Adipose tissue (tissue), 3 donors: Measurements from ENCODE around the gene FAF1. TPM values are rescaled to one million over a fixed set of nuclear protein-coding genes. Genes with fewer than 3 reads are reported as not detected.
"Not testable (repeated sequence)": the region's sequence is repeated elsewhere in the genome, so short reads cannot be mapped to it uniquely, and the experiment has no call there.

Experiments
- H3K27ac ChIP-seq: one replicate; pipeline ENCODE4 v1.5.1; 2013; ENCODE audit warnings: low read depth, low read length
- WGBS, 3 donors: extraction: QIAGEN DNeasy Blood & Tissue Kit; methylation state at CpG; one replicate each; pipeline ENCODE4 v1.1.7; 2013; 5-methylcytosine and 5-hydroxymethylcytosine counted together
- polyA plus RNA-seq, 3 donors: library from polyadenylated mRNA; stranded (reverse); fragments of 200-250 nt; gene quantifications; one replicate each; pipeline ENCODE4 v1.2.3, GENCODE V29; 2013
- donor health status: healthy with polysubstance abuse.
- donor health status: Bipolar disorder and iron deficiency.
- donor health status: healthy.

Gene FAF1
- polyA plus RNA-seq, 3 donors = 26.5 to 32.8 (median 28.2) TPM

- H3K27ac ChIP-seq = no peak overlapping the region
- WGBS, 3 donors = 94 to 96% (median 95%) methylated on average over 4 of the region's 4 CpGs
Observed at GRCh38 chr1:50591598-50591997, 368.5 kb downstream of the FAF1 start.

GRCh38 chr1:50582346-50582745 is 377.7 kb downstream of the FAF1 start:
- no peak overlapping the region for H3K27ac ChIP-seq
- WGBS, 3 donors = 89 to 93% (median 93%) methylated on average over 3 of the region's 3 CpGs

- no peak overlapping the region for H3K27ac ChIP-seq
- WGBS, 3 donors = 75 to 86% (median 84%) methylated on average over 7 of the region's 7 CpGs
Observed at GRCh38 chr1:50570066-50570468, 390.0 kb downstream of the FAF1 start.

DNA sequence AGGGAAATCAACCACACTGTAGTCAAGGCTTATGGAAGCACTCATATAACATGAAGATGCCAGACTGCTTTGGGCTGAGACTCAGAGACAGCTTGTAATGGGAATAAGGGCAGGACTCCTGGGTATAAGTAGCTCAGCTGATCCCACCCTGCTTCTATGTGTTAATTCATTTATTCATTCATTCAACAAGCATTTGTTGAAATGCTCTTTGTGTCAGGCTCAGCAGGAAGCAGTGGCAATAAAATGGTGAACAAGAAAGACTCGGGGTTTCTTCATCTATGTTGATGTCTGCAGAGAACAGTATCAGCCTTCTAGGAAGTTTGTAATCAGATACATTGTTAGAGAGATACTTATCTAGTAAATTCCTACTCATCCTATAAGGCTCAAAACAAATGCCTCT is 391.3 kb downstream of the FAF1 start:
- 83 to 95% (median 88%) methylated on average over 1 of the region's 1 CpG for WGBS, 3 donors

GRCh38 chr1:50566405-50566804 is 393.7 kb downstream of the FAF1 start:
- no peak overlapping the region for H3K27ac ChIP-seq
- WGBS, 3 donors = 90 to 100% (median 94%) methylated on average over 2 of the region's 2 CpGs

More for the DNA sequence above, 391.3 kb downstream of the FAF1 start:
- H3K27ac ChIP-seq = no peak overlapping the region

DNA sequence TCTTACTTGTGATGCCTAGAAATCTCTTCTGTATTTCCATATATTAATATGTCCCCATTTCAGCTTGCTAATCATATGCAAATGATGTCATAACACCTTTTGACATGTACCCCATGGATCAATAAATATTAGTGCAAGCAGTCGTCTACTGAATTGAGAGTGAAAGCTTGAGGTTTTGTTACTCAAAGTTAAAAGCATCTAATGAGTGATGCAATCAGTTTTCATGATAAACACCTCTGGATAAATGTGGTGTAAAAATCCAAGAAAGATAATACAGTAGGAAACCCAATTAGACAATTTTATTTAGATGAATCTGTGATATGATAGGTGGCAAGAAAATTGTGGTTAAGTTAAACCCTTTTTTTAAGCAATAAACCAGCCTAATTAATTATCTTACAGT is 395.6 kb downstream of the FAF1 start:
- H3K27ac ChIP-seq = no peak overlapping the region
- WGBS, 3 donors = 73 to 94% (median 81%) methylated on average over 1 of the region's 1 CpG

GRCh38 chr1:50562106-50562505 is 398.0 kb downstream of the FAF1 start:
- 93 to 96% (median 94%) methylated on average over 1 of the region's 1 CpG for WGBS, 3 donors
- no peak overlapping the region for H3K27ac ChIP-seq

DNA sequence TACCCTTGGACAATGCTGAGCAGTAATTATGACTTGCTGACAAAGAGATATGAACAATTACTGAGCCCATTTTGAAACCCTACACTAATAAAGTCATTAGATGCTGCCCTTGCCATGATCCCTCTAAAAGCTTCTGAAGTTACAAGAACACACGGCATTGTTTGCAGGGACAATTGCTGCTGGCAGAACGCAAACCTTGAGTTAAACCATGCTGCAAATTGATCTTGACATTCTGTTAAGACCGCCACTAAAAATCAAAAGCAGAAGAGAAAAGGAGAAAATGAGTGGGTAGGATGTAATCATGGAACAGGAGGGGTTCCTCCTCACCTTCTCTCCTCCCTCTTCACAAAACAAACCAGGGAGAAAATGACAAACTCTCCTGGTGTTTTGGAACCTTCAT is 400.6 kb downstream of the FAF1 start:
- no peak overlapping the region for H3K27ac ChIP-seq
- WGBS, 3 donors = 98 to 99% (median 99%) methylated on average over 3 of the region's 3 CpGs

DNA sequence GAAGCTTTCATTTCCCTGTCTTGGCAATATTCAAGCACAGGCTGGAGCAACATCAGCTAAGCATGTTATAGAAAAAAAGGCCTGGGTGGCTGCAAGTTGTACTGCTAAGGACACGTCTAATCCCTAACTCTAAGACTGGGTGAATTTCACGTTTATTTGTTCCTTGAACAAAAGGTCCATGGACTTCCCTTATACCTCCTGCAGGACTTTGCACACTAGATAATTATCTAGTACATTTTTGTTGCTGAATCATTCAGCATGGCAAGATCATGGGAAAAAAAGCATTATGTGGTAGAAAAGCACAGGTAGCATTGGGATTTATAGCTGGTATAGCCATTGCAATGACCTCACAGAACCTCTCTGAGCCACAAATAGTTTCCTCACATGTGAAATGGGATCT is 406.1 kb downstream of the FAF1 start:
- H3K27ac ChIP-seq = no peak overlapping the region
- WGBS, 3 donors = 87 to 94% (median 89%) methylated on average over 2 of the region's 2 CpGs

DNA sequence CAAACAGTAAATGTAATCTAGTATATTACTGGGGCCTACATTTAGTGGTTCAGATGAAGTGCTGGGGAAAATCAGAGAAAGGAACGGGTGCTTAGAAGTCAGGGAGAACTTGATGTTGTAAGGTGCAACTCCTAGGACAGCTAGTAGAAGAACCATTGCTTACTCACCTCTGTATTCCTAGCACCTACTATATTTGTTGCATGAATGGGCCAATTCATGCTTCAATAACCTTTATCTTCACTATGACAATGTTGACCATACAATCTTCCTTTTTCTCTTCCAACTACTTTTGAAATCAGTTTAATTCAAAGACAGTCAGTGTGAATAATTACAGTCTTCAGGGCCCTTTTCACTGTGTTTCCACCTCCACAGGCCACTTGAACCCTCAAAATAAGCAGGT is 411.8 kb downstream of the FAF1 start:
- H3K27ac ChIP-seq = no peak overlapping the region
- WGBS, 3 donors = 96 to 100% (median 98%) methylated on average over 1 of the region's 1 CpG

GRCh38 chr1:50542362-50542761 is 417.7 kb downstream of the FAF1 start:
- no peak overlapping the region for H3K27ac ChIP-seq

DNA sequence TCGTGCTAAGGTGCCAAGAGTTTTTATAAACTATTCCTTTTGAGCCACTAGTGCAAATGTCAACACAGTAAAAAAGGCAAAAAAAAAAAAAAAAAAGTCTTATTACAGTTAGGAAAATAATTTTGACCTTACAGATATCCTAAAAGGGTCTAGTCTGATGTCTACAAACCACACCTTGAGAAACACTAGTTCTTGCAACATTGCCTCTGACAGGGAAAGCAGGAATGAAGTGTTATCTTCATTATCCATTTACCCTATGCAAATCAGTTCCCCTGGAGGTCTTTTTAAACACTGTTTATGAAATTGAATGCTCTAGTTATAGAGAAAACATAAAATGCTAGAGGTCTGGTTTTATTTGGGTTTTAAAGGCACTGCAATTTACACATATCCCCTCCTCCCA is 421.6 kb downstream of the FAF1 start:
- 76 to 98% (median 81%) methylated on average over 1 of the region's 1 CpG for WGBS, 3 donors
- no peak overlapping the region for H3K27ac ChIP-seq

DNA sequence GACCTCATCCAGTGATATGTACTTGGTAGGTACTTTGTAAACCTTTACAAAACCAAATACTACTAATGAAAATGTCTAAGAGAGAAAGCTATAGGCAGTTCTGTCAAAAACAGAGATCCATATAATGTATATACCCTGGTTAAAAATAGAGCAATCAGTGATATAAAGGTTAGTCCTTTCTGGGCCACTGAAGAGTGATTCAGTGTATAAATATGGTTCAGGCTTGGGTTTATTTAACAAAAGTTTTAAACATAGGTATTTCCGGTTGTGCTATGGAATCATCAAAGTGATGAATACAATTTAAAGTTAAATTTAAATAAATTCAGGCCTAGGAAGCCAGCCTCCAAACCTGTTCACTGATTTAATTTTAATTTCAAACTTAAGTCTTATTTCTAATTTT is 428.5 kb downstream of the FAF1 start:
- H3K27ac ChIP-seq = no peak overlapping the region
- 91 to 100% (median 97%) methylated on average over 1 of the region's 1 CpG for WGBS, 3 donors

GRCh38 chr1:50531027-50531426 is 429.0 kb downstream of the FAF1 start:
- no peak overlapping the region for H3K27ac ChIP-seq
- WGBS, 3 donors = 71 to 90% (median 76%) methylated on average over 2 of the region's 2 CpGs

GRCh38 chr1:50529510-50529909 is 430.6 kb downstream of the FAF1 start:
- H3K27ac ChIP-seq = no peak overlapping the region

GRCh38 chr1:50527987-50528320 is 432.1 kb downstream of the FAF1 start:
- WGBS, 3 donors = 95 to 100% (median 97%) methylated on average over 3 of the region's 3 CpGs
- not testable (repeated sequence) for H3K27ac ChIP-seq

DNA sequence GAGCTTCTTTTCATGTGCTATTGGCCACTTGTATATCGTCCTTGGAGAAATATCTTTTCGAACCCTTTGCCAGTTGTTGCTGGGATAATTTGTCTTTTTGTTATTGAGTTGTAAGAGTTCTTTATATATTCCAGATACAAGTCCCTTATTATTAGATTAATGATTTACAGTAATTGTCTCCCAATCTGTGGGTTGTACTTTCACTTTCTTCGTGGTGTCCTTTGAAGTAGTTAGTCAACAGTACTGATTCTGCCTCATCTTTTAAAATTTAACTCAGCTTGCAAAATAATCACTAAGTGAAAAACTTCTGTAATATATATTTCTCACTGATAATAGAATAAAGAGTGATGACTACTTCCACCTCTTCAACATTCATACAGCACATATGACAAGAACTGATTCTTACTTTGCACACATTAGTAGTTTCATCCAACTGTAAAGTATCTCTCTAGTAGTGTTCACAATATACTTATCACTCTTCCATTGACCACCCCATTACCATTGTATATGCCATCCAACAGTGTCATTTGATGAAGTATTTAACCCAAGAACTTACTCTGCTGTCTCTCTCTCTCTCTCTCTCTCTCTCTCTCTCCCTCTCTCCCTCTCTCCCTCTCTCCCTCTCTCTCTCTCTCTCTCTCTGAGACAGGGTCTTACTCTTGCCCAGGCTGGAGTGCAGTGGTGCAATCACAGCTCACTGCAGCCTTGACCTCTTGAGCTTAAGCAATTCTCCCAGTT is 432.6 kb downstream of the FAF1 start:
- no peak overlapping the region for H3K27ac ChIP-seq
- 81 to 98% (median 92%) methylated on average over 3 of the region's 3 CpGs for WGBS, 3 donors

GRCh38 chr1:50526431-50526830 is 433.6 kb downstream of the FAF1 start:
- WGBS, 3 donors = 93 to 98% (median 95%) methylated on average over 1 of the region's 1 CpG
- no peak overlapping the region for H3K27ac ChIP-seq

- no peak overlapping the region for H3K27ac ChIP-seq
- WGBS, 3 donors = 98 to 99% (median 98%) methylated on average over 3 of the region's 3 CpGs
Observed at GRCh38 chr1:50523548-50523947, 436.5 kb downstream of the FAF1 start.

- 98 to 100% (median 98%) methylated on average over 1 of the region's 1 CpG for WGBS, 3 donors
- no peak overlapping the region for H3K27ac ChIP-seq
Observed at GRCh38 chr1:50522691-50523342, 437.2 kb downstream of the FAF1 start.
